Breast epithelium (tissue), 3 donors: Measurements from ENCODE around the gene TBCE.

Source experiments
- POLR2A ChIP-seq: fragments of 450-650 bp; IDR thresholded peaks from one replicate; pipeline ENCODE4 v1.6.1; 2016; ENCODE audit warnings: antibody characterized with exemption, mild to moderate bottlenecking, moderate library complexity
- TF ChIP-seq, protein P1 (sequence below), 3 donors: fragments of 450-650 bp; IDR thresholded peaks; one replicate each; pipeline ENCODE4 v1.5.1; 2016 to 2017; ENCODE audit warnings: antibody characterized with exemption in 3 of 3, mild to moderate bottlenecking in 3 of 3, moderate library complexity in 3 of 3

GRCh38 chr1:235454021-235454420 is 86.8 kb downstream of the TBCE start:
- no peak for TF ChIP-seq POLR2A
- TF ChIP-seq, protein P1, sequence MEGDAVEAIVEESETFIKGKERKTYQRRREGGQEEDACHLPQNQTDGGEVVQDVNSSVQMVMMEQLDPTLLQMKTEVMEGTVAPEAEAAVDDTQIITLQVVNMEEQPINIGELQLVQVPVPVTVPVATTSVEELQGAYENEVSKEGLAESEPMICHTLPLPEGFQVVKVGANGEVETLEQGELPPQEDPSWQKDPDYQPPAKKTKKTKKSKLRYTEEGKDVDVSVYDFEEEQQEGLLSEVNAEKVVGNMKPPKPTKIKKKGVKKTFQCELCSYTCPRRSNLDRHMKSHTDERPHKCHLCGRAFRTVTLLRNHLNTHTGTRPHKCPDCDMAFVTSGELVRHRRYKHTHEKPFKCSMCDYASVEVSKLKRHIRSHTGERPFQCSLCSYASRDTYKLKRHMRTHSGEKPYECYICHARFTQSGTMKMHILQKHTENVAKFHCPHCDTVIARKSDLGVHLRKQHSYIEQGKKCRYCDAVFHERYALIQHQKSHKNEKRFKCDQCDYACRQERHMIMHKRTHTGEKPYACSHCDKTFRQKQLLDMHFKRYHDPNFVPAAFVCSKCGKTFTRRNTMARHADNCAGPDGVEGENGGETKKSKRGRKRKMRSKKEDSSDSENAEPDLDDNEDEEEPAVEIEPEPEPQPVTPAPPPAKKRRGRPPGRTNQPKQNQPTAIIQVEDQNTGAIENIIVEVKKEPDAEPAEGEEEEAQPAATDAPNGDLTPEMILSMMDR (IDR thresholded peaks at IDR 0.05): no peak
